ENCODE results near the gene ZNF879. TPM values are rescaled to one million over a fixed set of nuclear protein-coding genes. Genes with fewer than 3 reads are reported as not detected.

The ZNF879 gene
- total and polyA plus RNA-seq, 2 of the 13 experiments (the other 11 are each of a cell fraction or from before 2014, with no cell fraction given) = 0.83 to 2.8 TPM

DNA sequence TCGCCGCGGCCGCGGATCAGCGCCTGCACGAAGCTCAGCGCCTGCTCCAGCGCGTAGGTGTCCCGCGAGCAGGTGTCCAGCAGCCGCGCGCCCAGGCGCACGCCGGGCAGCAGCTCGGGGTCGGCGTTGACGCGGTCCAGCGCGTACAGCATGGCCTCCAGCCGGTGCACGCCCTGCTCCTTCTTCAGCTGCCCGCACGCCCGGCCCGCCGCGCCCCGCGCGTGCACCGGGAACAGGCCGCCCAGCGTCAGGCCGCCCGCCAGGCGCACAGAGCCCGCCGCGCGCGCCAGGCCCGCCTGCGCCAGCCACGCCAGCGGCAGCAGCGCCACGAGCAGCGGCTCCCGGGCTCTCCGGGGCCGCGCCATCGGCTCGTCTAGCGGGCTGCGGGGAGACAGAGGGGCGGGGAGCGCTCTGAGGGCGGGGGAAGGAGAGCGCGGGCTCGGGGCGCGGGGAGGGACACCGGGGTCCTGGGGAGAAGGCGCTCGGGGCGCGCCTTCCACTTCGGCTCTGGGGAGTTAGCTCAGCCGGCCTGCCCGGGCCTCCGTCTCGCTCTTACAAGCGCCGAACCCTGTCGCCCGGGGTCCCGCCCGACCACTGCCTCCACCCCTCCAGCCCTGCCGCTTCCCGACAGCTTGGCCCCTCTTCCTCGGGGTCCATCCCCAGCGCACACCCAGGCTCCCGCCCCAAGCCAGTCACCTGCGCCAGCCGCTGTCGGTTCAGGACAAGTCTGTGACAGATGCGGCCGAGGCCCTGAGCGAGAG lies 28.8 kb upstream of the ZNF879 start, which contains the start of gene GRM6:
Gene GRM6 (minus strand): TSS at position 741 of the 761 bp plus-strand sequence. CDS start 376 bp downstream, at position 365.
- no peak for FAIRE-seq
- H3K9me3 ChIP-seq (ENCODE audit: low read length) = peaks cover 5% of the 10 kb centered on the region; the same call in 1 of the 2 replicates
- POLR2A ChIA-PET = no interaction called here
- CTCF ChIA-PET (ENCODE audit: low intra/inter-chr PET ratio, low total read pairs) = no interaction called here
- WGBS (ENCODE audit: low lambda C conversion rate) = 92% methylated on average over 74 of the region's 97 CpGs
- H3K4me2 ChIP-seq (ENCODE audit: low read depth, low read length) = no peak within 1 kb of the TSS
- in situ Hi-C loops (cut with HindIII; ENCODE audit: extremely low pct_ligation_motif_present, low pct_unique_long_range_greater_than_20kb) = no loop called here
- H3K27me3 ChIP-seq (ENCODE audit: control insufficient read depth in 1 of 2, insufficient read depth in 2 of 2, low read length in 2 of 2) = no peaks in the 10 kb centered on the region; a peak in 1 of 5 replicates
- intact Hi-C loops (cut with micrococcal nuclease; ENCODE audit: unreplicated experiment) = no loop called here
- H3K4me3 ChIP-seq (replicated peaks in 1 of 3; ENCODE audit: insufficient read depth in 1 of 3, low read depth in 2 of 3, low read length in 3 of 3) = no peak within 1 kb of the TSS
- H3K27ac ChIP-seq (ENCODE audit: extremely low read length, insufficient read depth, low read length) = no peak within 1 kb of the TSS
- no peak for ATAC-seq
- no peaks in the 10 kb centered on the region for H4K20me1 ChIP-seq (ENCODE audit: insufficient read depth, low read length)
- TF ChIP-seq ZNF567 (CRISPR knock-in tag; IDR thresholded peaks at IDR 0.05; ENCODE audit: borderline replicate concordance) = no peak
- TF ChIP-seq USF2 (IDR thresholded peaks at IDR 0.05; ENCODE audit: low read depth, low read length) = no peak
- TF ChIP-seq USF2 (CRISPR knock-in tag; IDR thresholded peaks at IDR 0.05; ENCODE audit: borderline replicate concordance) = no peak
- TF ChIP-seq RERE (CRISPR knock-in tag; IDR thresholded peaks at IDR 0.05; ENCODE audit: low read depth) = no peak
- no peak for TF ChIP-seq TRIM24 (CRISPR knock-in tag; IDR thresholded peaks at IDR 0.05)
- TF ChIP-seq, protein P1, sequence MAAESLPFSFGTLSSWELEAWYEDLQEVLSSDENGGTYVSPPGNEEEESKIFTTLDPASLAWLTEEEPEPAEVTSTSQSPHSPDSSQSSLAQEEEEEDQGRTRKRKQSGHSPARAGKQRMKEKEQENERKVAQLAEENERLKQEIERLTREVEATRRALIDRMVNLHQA (CRISPR knock-in tag; IDR thresholded peaks at IDR 0.05) = no peak
- TF ChIP-seq, protein P2, sequence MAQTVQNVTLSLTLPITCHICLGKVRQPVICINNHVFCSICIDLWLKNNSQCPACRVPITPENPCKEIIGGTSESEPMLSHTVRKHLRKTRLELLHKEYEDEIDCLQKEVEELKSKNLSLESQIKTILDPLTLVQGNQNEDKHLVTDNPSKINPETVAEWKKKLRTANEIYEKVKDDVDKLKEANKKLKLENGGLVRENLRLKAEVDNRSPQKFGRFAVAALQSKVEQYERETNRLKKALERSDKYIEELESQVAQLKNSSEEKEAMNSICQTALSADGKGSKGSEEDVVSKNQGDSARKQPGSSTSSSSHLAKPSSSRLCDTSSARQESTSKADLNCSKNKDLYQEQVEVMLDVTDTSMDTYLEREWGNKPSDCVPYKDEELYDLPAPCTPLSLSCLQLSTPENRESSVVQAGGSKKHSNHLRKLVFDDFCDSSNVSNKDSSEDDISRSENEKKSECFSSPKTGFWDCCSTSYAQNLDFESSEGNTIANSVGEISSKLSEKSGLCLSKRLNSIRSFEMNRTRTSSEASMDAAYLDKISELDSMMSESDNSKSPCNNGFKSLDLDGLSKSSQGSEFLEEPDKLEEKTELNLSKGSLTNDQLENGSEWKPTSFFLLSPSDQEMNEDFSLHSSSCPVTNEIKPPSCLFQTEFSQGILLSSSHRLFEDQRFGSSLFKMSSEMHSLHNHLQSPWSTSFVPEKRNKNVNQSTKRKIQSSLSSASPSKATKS (CRISPR knock-in tag; IDR thresholded peaks at IDR 0.05) = no peak
- H2AFZ ChIP-seq (ENCODE audit: low read length) = no peak within 1 kb of the TSS
- no peak for DNase-seq (ENCODE audit: low spot score)
- H3K9ac ChIP-seq (ENCODE audit: insufficient read depth, low read depth, low read length) = no peak within 1 kb of the TSS
- H3K79me2 ChIP-seq (ENCODE audit: insufficient read depth, low read length) = no peaks in the 10 kb centered on the region
- no peaks in the 10 kb centered on the region for H3K4me1 ChIP-seq (ENCODE audit: insufficient read depth, low read length)
- H3K36me3 ChIP-seq (replicated peaks in 1 of 2; ENCODE audit: control insufficient read depth in 1 of 2, insufficient read depth in 2 of 2, low read length in 2 of 2) = no peaks in the 10 kb centered on the region
- no TSS peak for BruUV-seq (replicated peaks)
